HCT116 (cell line): ENCODE results near the gene COL15A1. TPM values are rescaled to one million over a fixed set of nuclear protein-coding genes. Genes with fewer than 3 reads are reported as not detected.

ENCODE experiments used
- ATAC-seq: fragments of 200-7000 bp; cut with Tn5 transposase; 2 replicates; pipeline ENCODE4 v1.9.1; 2020; ENCODE audit warnings: mild to moderate bottlenecking, moderate library complexity
- BruUV-seq: library from RNA; stranded (reverse); fragments of 400-500 nt; replicated peaks from 2 replicates; lab custom pipeline; 2021; lab: Mats Ljungman, UMichigan
- CTCF ChIA-PET: fragments of 300-600 bp; sonication (Branson Sonifier 250); formaldehyde crosslinking; loops from one replicate; lab custom pipeline; 2021; ENCODE audit warnings: antibody characterized with exemption; lab: Charles Lee
- POLR2A ChIA-PET: fragments of 300-600, 350-600 bp; sonication (Branson Sonifier 250); formaldehyde crosslinking; loops from one replicate; lab custom pipeline; 2021; ENCODE audit warnings: antibody characterized with exemption; lab: Charles Lee
- RAD21 ChIA-PET, 2 experiments: fragments of 300-600 bp; sonication (Branson Sonifier 250); formaldehyde crosslinking; loops; one replicate each; lab custom pipeline; 2023; ENCODE audit warnings: low total read pairs in 2 of 2; ENCODE audit not compliant: uncharacterized antibody in 2 of 2, unreplicated experiment in 2 of 2, low non-redundant PET in 1 of 2; lab: Charles Lee
- DNase-seq: peaks from one replicate; pipeline ENCODE4 v3.0.0-alpha.2; 2010; ENCODE audit warnings: low read depth, low spot score
- H2AFZ ChIP-seq: fragments of 200-600 bp; shearing (Covaris generic), sonication (generic); 2 replicates; pipeline ENCODE4 v1.6.1; 2017; ENCODE audit warnings: low read depth, mixed run types, mixed read lengths, antibody characterized with exemption, low read length; ENCODE audit not compliant: poor library complexity, severe bottlenecking
- H3K27ac ChIP-seq: 2 replicates; pipeline ENCODE4 v1.5.1; 2012; ENCODE audit warnings: low read depth, low read length
- H3K27me3 ChIP-seq: fragments of 200-600 bp; sonication (generic); 2 replicates; pipeline ENCODE4 v1.6.1; 2016; ENCODE audit warnings: mixed run types, low read length, mixed read lengths; ENCODE audit not compliant: insufficient read depth
- H3K36me3 ChIP-seq, 2 experiments: fragments of 200-500 bp in 1 of 2; fragments of 200-600 bp in 1 of 2; sonication (Bioruptor generic) in 1 of 2; sonication (generic) in 1 of 2; 2 replicates each; pipeline versions ENCODE4 v1.5.1 to v1.6.1; 2014 to 2016; ENCODE audit warnings: low read length in 2 of 2, inconsistent platforms in 1 of 2, mixed read lengths in 1 of 2, mixed run types in 1 of 2; ENCODE audit not compliant: insufficient read depth in 2 of 2, control insufficient read depth in 1 of 2
- H3K4me1 ChIP-seq, 2 experiments: fragments of 200-600 bp in 1 of 2; sonication (generic) in 1 of 2; 2 replicates each; pipeline versions ENCODE4 v1.5.1 to v1.6.1; 2012 to 2017; ENCODE audit warnings: low read length in 2 of 2, inconsistent platforms in 1 of 2, mild to moderate bottlenecking in 1 of 2, mixed read lengths in 1 of 2, mixed run types in 1 of 2, moderate library complexity in 1 of 2; ENCODE audit not compliant: insufficient read depth in 2 of 2, control insufficient read depth in 1 of 2
- H3K4me2 ChIP-seq: fragments of 200-600 bp; sonication (generic); 2 replicates; pipeline ENCODE4 v1.6.1; 2017; ENCODE audit warnings: mixed run types, low read length, mixed read lengths
- H3K4me3 ChIP-seq, 2 experiments: fragments of 200-600 bp in 1 of 2; sonication (generic) in 1 of 2; replicated peaks in 1 of 2; 2 replicates each; pipeline ENCODE4 v1.5.1; 2011 to 2016; ENCODE audit warnings: low read length in 2 of 2, control low read depth in 1 of 2, low read depth in 1 of 2, mild to moderate bottlenecking in 1 of 2, mixed read lengths in 1 of 2, mixed run types in 1 of 2
- H3K79me2 ChIP-seq: fragments of 200-600 bp; sonication (generic); 2 replicates; pipeline ENCODE4 v1.6.1; 2017; ENCODE audit warnings: mild to moderate bottlenecking, mixed run types, low read length, moderate library complexity, mixed read lengths; ENCODE audit not compliant: insufficient read depth
- H3K9ac ChIP-seq: fragments of 200-600 bp; sonication (generic); 2 replicates; pipeline ENCODE4 v1.6.1; 2016; ENCODE audit warnings: low read length, mixed read lengths
- H3K9me2 ChIP-seq: fragments of 200-600 bp; sonication (generic), shearing (Covaris generic); 2 replicates; pipeline ENCODE4 v1.6.1; 2017; ENCODE audit warnings: mixed run types, mild to moderate bottlenecking, moderate library complexity; ENCODE audit not compliant: insufficient read depth
- H3K9me3 ChIP-seq, 2 experiments: fragments of 200-500 bp in 1 of 2; fragments of 200-600 bp in 1 of 2; sonication (Bioruptor generic) in 1 of 2; sonication (generic) in 1 of 2; 2 replicates each; pipeline ENCODE4 v1.6.1; 2014 to 2017; ENCODE audit warnings: low read length in 2 of 2, mixed read lengths in 2 of 2, inconsistent platforms in 1 of 2, low read depth in 1 of 2, mild to moderate bottlenecking in 1 of 2, mixed run types in 1 of 2, moderate library complexity in 1 of 2; ENCODE audit not compliant: control insufficient read depth in 1 of 2, insufficient read depth in 1 of 2
- H4K20me1 ChIP-seq: fragments of 200-600 bp; sonication (generic), shearing (Covaris generic); 2 replicates; pipeline ENCODE4 v1.6.1; 2017; ENCODE audit warnings: mixed run types, mild to moderate bottlenecking, moderate library complexity; ENCODE audit not compliant: insufficient read depth
- ATF3 ChIP-seq: IDR thresholded peaks from 2 replicates; pipeline ENCODE4 v1.6.1; 2012
- CTCF ChIP-seq, 3 experiments: fragments of 200-600 bp in 1 of 3; sonication (generic) in 1 of 3; IDR thresholded peaks in 2 of 3; conservative IDR thresholded peaks in 1 of 3; 2 replicates each; pipeline ENCODE4 v1.5.1; 2012 to 2017; ENCODE audit warnings: low read depth in 2 of 3, low read length in 2 of 3, antibody characterized with exemption in 1 of 3, borderline replicate concordance in 1 of 3, control low read depth in 1 of 3, mild to moderate bottlenecking in 1 of 3, mixed read lengths in 1 of 3, mixed run types in 1 of 3, moderate library complexity in 1 of 3; ENCODE audit not compliant: insufficient read depth in 1 of 3
- JUND ChIP-seq: IDR thresholded peaks from 2 replicates; pipeline ENCODE4 v1.6.1; 2012
- RAD21 ChIP-seq: IDR thresholded peaks from 2 replicates; pipeline ENCODE4 v1.6.1; 2012; ENCODE audit warnings: low read depth, mild to moderate bottlenecking
- SIN3A ChIP-seq: IDR thresholded peaks from 2 replicates; pipeline ENCODE4 v1.6.1; 2012; ENCODE audit warnings: low read depth
- intact Hi-C: fragments of 100-400 bp; cut with micrococcal nuclease; formaldehyde crosslinking; loops from 2 replicates; pipeline ENCODE4 v1.10.0; 2022
- total RNA-seq: library from RNA; stranded (reverse); gene quantifications from one replicate; pipeline ENCODE4 v1.2.1, GENCODE V29; 2021; ENCODE audit not compliant: unreplicated experiment

The COL15A1 gene
- total RNA-seq, 1 experiment from 2014 or later: 0.15 TPM

GRCh38 chr9:99015448-99015847 is 71.7 kb downstream of the COL15A1 start:
- BruUV-seq: no TSS peak
- CTCF ChIA-PET: interaction anchor here (1.6 kb wide), 1 partner anchor 17 kb away, joined by 8 read pairs; no protein-coding TSS in a partner anchor

More at GRCh38 chr9:99015448-99015847, 71.7 kb downstream of the COL15A1 start:
- H3K79me2 ChIP-seq: no peaks in the 10 kb centered on the region
- H3K9me3 ChIP-seq: peaks cover 0 to 8% of the 10 kb centered on the region in 2 experiments; a peak in 1 of 4 replicates
- no peak for ATAC-seq
- H3K4me3 ChIP-seq: no peak overlapping the region
- H2AFZ ChIP-seq: no peak overlapping the region
- ChIA-PET RAD21 (no interaction called here), POLR2A (no interaction called here)
- no peak for TF ChIP-seq JUND
- no peak for TF ChIP-seq CTCF (IDR thresholded peaks at IDR 0.05 in 2 of 3, conservative IDR thresholded peaks at IDR 0.05 in 1 of 3; ENCODE audit: borderline replicate concordance in 1 of 3, insufficient read depth in 1 of 3, low read depth in 2 of 3, low read length in 2 of 3)
- no peak for TF ChIP-seq RAD21
- no peak for TF ChIP-seq ATF3
- no peak for TF ChIP-seq SIN3A
- H3K27ac ChIP-seq: no peak overlapping the region
- H4K20me1 ChIP-seq: no peaks in the 10 kb centered on the region
- H3K4me2 ChIP-seq: no peak overlapping the region
- H3K27me3 ChIP-seq: no peaks in the 10 kb centered on the region
- H3K9me2 ChIP-seq: no peaks in the 10 kb centered on the region; the same call in 1 of the 2 replicates
- intact Hi-C loops: loop anchor here (10.0 kb wide), 1 partner anchor 879 kb away; no protein-coding TSS in a partner anchor
- no peak overlapping the region for H3K9ac ChIP-seq
- peaks cover 0 to 12% of the 10 kb centered on the region in 2 experiments; a peak in 1 of 4 replicates for H3K4me1 ChIP-seq
- DNase-seq: no peak
- H3K36me3 ChIP-seq: no peaks in the 10 kb centered on the region
